Caki2 (cell line): ENCODE measurements around the gene FBXW4. TPM values are rescaled to one million over a fixed set of nuclear protein-coding genes. Genes with fewer than 3 reads are reported as not detected.
"Not testable (repeated sequence)": the region's sequence is repeated elsewhere in the genome, so short reads cannot be mapped to it uniquely, and the experiment has no call there.

ENCODE experiments used
- DNase-seq: peaks from one replicate; pipeline ENCODE4 v3.0.0-alpha.2; 2015; ENCODE audit warnings: low read depth
- in situ Hi-C: cut with HindIII; loops from 2 replicates; pipeline ENCODE4 v1.10.0; 2016; ENCODE audit warnings: low sequenced_read_pairs, low pct_unique_long_range_greater_than_20kb, mixed read lengths
- total RNA-seq: library from RNA; depleted of rRNA; stranded (reverse); fragments of >200 nt; shearing (Covaris generic); gene quantifications from 2 replicates; pipeline ENCODE4 v1.2.3, GENCODE V29; 2014; ENCODE audit warnings: low replicate concordance

Gene FBXW4
- total RNA-seq, 1 experiment from 2014 or later = 72.0 TPM

GRCh38 chr10:101670635-101671034, 24.3 kb downstream of the FBXW4 start:
- DNase-seq = no peak
- in situ Hi-C loops = no loop called here

GRCh38 chr10:101669181-101669580, 25.8 kb downstream of the FBXW4 start:
- in situ Hi-C loops = no loop called here
- DNase-seq = no peak

GRCh38 chr10:101668566-101668965, 26.4 kb downstream of the FBXW4 start:
- DNase-seq = no peak
- in situ Hi-C loops = no loop called here

- DNase-seq = no peak
- in situ Hi-C loops = no loop called here
Measured at GRCh38 chr10:101666083-101666482, 28.9 kb downstream of the FBXW4 start.

GRCh38 chr10:101663097-101663496, 31.9 kb downstream of the FBXW4 start:
- in situ Hi-C loops = no loop called here
- no peak for DNase-seq

- in situ Hi-C loops = no loop called here
- DNase-seq = no peak
Measured at GRCh38 chr10:101660256-101660655, 34.7 kb downstream of the FBXW4 start.

GRCh38 chr10:101658975-101659374, 36.0 kb downstream of the FBXW4 start:
- in situ Hi-C loops = no loop called here
- DNase-seq = no peak

GRCh38 chr10:101656890-101657289, 38.1 kb downstream of the FBXW4 start:
- in situ Hi-C loops = no loop called here
- DNase-seq = no peak

- in situ Hi-C loops = no loop called here
- no peak for DNase-seq
Measured at GRCh38 chr10:101655570-101655969, 39.4 kb downstream of the FBXW4 start.

- DNase-seq = no peak
Measured at GRCh38 chr10:101653536-101653935, 41.4 kb downstream of the FBXW4 start.

GRCh38 chr10:101651336-101651735, 43.6 kb downstream of the FBXW4 start:
- DNase-seq = no peak
- in situ Hi-C loops = no loop called here

More at GRCh38 chr10:101653536-101653935, 41.4 kb downstream of the FBXW4 start:
- in situ Hi-C loops = no loop called here

- no peak for DNase-seq
- in situ Hi-C loops = no loop called here
Measured at GRCh38 chr10:101650863-101651262, 44.1 kb downstream of the FBXW4 start.

- DNase-seq = no peak
- in situ Hi-C loops = no loop called here
Measured at GRCh38 chr10:101649525-101650085, 45.4 kb downstream of the FBXW4 start.

GRCh38 chr10:101647255-101647654, 47.7 kb downstream of the FBXW4 start:
- in situ Hi-C loops = no loop called here
- DNase-seq = no peak

GRCh38 chr10:101646364-101646763, 48.6 kb downstream of the FBXW4 start:
- DNase-seq = no peak
- in situ Hi-C loops = no loop called here

- in situ Hi-C loops = no loop called here
- DNase-seq = no peak
Measured at GRCh38 chr10:101645659-101646058, 49.3 kb downstream of the FBXW4 start.

GRCh38 chr10:101644002-101644401, 51.0 kb downstream of the FBXW4 start:
- DNase-seq = no peak
- in situ Hi-C loops = no loop called here

GRCh38 chr10:101643546-101643945, 51.4 kb downstream of the FBXW4 start:
- in situ Hi-C loops = no loop called here
- DNase-seq = no peak

- no peak for DNase-seq
- in situ Hi-C loops = no loop called here
Measured at GRCh38 chr10:101639141-101639900, 55.6 kb downstream of the FBXW4 start.

GRCh38 chr10:101633510-101633909, 61.5 kb downstream of the FBXW4 start:
- DNase-seq, in situ Hi-C loops: not testable (repeated sequence)
